Omental fat pad (tissue), 4 donors: ENCODE data around the gene PCBP2. TPM values are rescaled to one million over a fixed set of nuclear protein-coding genes. Genes with fewer than 3 reads are reported as not detected.

Experiments used
- ATAC-seq: fragments of 150-250 bp; one replicate; pipeline ENCODE4 v1.9.1; 2016; ENCODE audit warnings: mild to moderate bottlenecking, moderate library complexity; ENCODE audit not compliant: low FRiP score
- DNase-seq: peaks from one replicate; pipeline ENCODE4 v3.0.0-alpha.2; 2019; ENCODE audit warnings: low spot score
- CTCF ChIP-seq, 3 donors: fragments of 450-650 bp; IDR thresholded peaks; one replicate each; pipeline ENCODE4 v1.5.1; 2016 to 2017; ENCODE audit warnings: antibody characterized with exemption in 3 of 3, mild to moderate bottlenecking in 3 of 3, moderate library complexity in 2 of 3
- total RNA-seq, 4 donors: library from RNA; depleted of rRNA; stranded (reverse); fragments of >200 nt; gene quantifications; one replicate each; pipeline ENCODE4 v1.1.0, GENCODE V29; 2016

The PCBP2 gene
- total RNA-seq, 4 donors from 2014 or later = 498 to 666 (median 531) TPM

- TF ChIP-seq CTCF (IDR thresholded peaks at IDR 0.05) = no peak
- ATAC-seq = no peak
- DNase-seq = no peak
Measured at GRCh38 chr12:53507603-53507885, 55.6 kb downstream of the PCBP2 start.

GRCh38 chr12:53508534-53509170 is 56.8 kb downstream of the PCBP2 start:
- peak in 2 of 3 donors; percentile 55 to 78 for TF ChIP-seq CTCF (IDR thresholded peaks at IDR 0.05)
- ATAC-seq (peak; percentile 86), DNase-seq (peak; percentile 83)

- DNase-seq (no peak), ATAC-seq (no peak)
- TF ChIP-seq CTCF (IDR thresholded peaks at IDR 0.05) = no peak
Measured at GRCh38 chr12:53510181-53510812, 58.4 kb downstream of the PCBP2 start.

- no peak for DNase-seq
- no peak for TF ChIP-seq CTCF (IDR thresholded peaks at IDR 0.05)
Measured at GRCh38 chr12:53513712-53514410, 62.0 kb downstream of the PCBP2 start.

GRCh38 chr12:53514628-53515290 is 62.9 kb downstream of the PCBP2 start:
- TF ChIP-seq CTCF (IDR thresholded peaks at IDR 0.05) = no peak
- no peak for DNase-seq
- ATAC-seq = no peak

More at GRCh38 chr12:53513712-53514410, 62.0 kb downstream of the PCBP2 start:
- no peak for ATAC-seq

GRCh38 chr12:53515291-53515680 is 63.4 kb downstream of the PCBP2 start:
- ATAC-seq = no peak
- DNase-seq = no peak
- TF ChIP-seq CTCF (IDR thresholded peaks at IDR 0.05) = no peak
